22Rv1 (cell line): Measurements from ENCODE around the gene IFITM10.
"Not testable (repeated sequence)": the region's sequence is repeated elsewhere in the genome, so short reads cannot be mapped to it uniquely, and the experiment has no call there.

Experiments
- ZFX ChIP-seq: fragments of 450-650 bp; IDR thresholded peaks from 2 replicates; pipeline ENCODE4 v1.6.1; 2017; ENCODE audit warnings: antibody characterized with exemption, borderline replicate concordance
- TF ChIP-seq, protein P1 (sequence below): fragments of 450-650 bp; IDR thresholded peaks from 2 replicates; pipeline ENCODE4 v1.5.1; 2017; ENCODE audit warnings: mild to moderate bottlenecking

DNA sequence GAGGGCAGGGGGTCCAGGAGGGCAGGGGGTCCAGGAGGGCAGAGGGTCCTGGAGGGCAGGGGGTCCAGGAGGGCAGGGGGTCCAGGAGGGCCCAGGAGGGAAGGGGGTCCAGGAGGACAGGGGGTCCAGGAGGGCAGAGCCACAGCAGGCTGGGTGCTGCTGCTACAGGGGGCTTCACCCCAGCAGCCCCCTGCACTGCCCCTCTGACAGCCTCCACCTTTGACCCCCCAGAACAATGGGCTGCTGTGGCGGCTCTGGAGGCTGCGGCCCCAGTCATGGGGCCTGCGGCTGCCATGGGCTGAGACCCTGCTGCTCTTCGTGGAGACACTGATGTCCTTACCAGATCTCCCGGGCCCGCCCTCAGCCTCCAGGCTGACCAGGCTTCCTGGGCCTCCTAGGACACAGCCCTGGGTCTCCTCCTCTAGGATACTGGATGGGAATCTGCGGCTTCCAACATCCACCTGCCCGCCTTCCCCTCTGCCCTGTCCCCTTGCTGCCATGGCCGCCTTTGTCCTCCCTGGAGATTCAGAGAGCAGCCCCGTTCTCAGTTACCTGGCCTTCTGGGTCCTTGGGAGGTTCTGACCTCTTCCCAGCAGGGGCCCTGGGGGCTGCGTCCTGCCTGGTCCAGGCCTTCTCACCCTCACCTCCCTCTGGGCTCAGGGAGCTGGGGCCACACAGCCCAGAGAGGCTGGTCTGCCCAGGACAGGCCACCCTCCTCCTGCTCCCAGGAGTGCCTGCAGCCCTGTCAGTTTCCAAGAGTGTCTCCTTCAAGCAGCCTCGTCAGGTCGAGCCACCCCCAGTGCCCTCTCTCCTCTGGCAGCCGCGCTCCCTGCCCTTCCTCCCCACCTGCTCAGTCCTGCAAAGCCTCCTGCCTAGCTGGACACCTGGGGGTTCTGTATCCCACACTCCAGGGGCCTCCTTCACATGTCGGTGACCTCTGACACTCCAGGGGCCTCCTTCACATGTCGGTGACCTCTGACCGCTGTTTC is 65.2 kb downstream of the IFITM10 start:
- TF ChIP-seq, protein P1, sequence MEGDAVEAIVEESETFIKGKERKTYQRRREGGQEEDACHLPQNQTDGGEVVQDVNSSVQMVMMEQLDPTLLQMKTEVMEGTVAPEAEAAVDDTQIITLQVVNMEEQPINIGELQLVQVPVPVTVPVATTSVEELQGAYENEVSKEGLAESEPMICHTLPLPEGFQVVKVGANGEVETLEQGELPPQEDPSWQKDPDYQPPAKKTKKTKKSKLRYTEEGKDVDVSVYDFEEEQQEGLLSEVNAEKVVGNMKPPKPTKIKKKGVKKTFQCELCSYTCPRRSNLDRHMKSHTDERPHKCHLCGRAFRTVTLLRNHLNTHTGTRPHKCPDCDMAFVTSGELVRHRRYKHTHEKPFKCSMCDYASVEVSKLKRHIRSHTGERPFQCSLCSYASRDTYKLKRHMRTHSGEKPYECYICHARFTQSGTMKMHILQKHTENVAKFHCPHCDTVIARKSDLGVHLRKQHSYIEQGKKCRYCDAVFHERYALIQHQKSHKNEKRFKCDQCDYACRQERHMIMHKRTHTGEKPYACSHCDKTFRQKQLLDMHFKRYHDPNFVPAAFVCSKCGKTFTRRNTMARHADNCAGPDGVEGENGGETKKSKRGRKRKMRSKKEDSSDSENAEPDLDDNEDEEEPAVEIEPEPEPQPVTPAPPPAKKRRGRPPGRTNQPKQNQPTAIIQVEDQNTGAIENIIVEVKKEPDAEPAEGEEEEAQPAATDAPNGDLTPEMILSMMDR: not testable (repeated sequence)
- TF ChIP-seq ZFX: not testable (repeated sequence)
